SKM-1 (cell line): ENCODE data around the gene GEMIN5.

Experiments used
- DNase-seq: peaks from one replicate; lab custom pipeline; 2025; ENCODE audit not compliant: unreplicated experiment; lab: John Stamatoyannopoulos, UW

The GEMIN5 gene

GRCh38 chr5:154885439-154885838 lies 52.6 kb downstream of the GEMIN5 start:
- peak; percentile 78 for DNase-seq

GRCh38 chr5:154884424-154884823 lies 53.6 kb downstream of the GEMIN5 start:
- no peak for DNase-seq

GRCh38 chr5:154881986-154882385 lies 56.0 kb downstream of the GEMIN5 start:
- DNase-seq: no peak

GRCh38 chr5:154878642-154879335 lies 59.2 kb downstream of the GEMIN5 start:
- DNase-seq: no peak

GRCh38 chr5:154873791-154874331 lies 64.2 kb downstream of the GEMIN5 start:
- no peak for DNase-seq

GRCh38 chr5:154871734-154872133 lies 66.3 kb downstream of the GEMIN5 start:
- DNase-seq: no peak

- no peak for DNase-seq
Observed at GRCh38 chr5:154868702-154869101, 69.3 kb downstream of the GEMIN5 start.

GRCh38 chr5:154866841-154867240 lies 71.2 kb downstream of the GEMIN5 start:
- no peak for DNase-seq

- no peak for DNase-seq
Observed at GRCh38 chr5:154865466-154866184, 72.4 kb downstream of the GEMIN5 start.

- DNase-seq: no peak
Observed at GRCh38 chr5:154863291-154864080, 74.5 kb downstream of the GEMIN5 start.

- no peak for DNase-seq
Observed at GRCh38 chr5:154862766-154863165, 75.2 kb downstream of the GEMIN5 start.

- DNase-seq: no peak
Observed at GRCh38 chr5:154861946-154862345, 76.1 kb downstream of the GEMIN5 start.

- no peak for DNase-seq
Observed at GRCh38 chr5:154860765-154861164, 77.2 kb downstream of the GEMIN5 start.

GRCh38 chr5:154860123-154860522 lies 77.9 kb downstream of the GEMIN5 start:
- peak; percentile 16 for DNase-seq

- DNase-seq: peak; percentile 57
Observed at GRCh38 chr5:154858972-154859871, 78.8 kb downstream of the GEMIN5 start.

- DNase-seq: peak; percentile 96
Observed at GRCh38 chr5:154858297-154858971, 79.6 kb downstream of the GEMIN5 start, which contains the start of gene CNOT8. TSS of gene CNOT8 (plus strand) at chr5:154858627. CDS start at chr5:154863279, 4,652 bp downstream.

- DNase-seq: peak; percentile 96
Observed at GRCh38 chr5:154857530-154858296, 80.3 kb downstream of the GEMIN5 start.

- no peak for DNase-seq
Observed at GRCh38 chr5:154851351-154851750, 86.7 kb downstream of the GEMIN5 start.
